ENCODE measurements around the gene PDE1A. TPM values are rescaled to one million over a fixed set of nuclear protein-coding genes. Genes with fewer than 3 reads are reported as not detected.

PDE1A gene
- total and polyA plus RNA-seq, 10 of the 15 experiments (the other 5 are each of a cell fraction or from before 2014, with no cell fraction given): 1.1 TPM; not detected in 9

DNA sequence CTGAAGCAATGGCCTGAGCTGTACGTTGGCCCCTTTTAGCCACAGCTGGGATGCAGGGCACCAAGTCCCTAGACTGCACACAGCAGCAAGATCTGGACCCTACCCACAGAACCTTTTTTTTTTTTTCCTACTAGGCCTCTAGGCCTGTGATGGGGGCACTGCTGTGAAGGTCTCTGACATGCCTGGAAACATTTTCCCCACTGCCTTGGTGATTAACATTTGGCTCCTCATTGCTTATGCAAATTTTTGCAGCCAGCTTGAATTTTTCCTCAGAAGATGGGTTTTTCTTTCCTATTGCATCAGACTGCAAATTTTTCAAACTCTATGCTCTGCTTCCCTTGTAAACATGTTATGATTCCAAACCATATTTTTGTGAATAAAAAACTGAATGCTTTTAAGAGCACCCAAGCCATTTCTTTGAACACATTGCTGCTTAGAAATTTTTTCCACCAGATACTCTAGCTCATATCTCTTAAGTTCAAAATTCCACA, 33.5 kb downstream of the PDE1A start (continued):
- TF ChIP-seq LARP7 (IDR thresholded peaks at IDR 0.05): no peak

DNA sequence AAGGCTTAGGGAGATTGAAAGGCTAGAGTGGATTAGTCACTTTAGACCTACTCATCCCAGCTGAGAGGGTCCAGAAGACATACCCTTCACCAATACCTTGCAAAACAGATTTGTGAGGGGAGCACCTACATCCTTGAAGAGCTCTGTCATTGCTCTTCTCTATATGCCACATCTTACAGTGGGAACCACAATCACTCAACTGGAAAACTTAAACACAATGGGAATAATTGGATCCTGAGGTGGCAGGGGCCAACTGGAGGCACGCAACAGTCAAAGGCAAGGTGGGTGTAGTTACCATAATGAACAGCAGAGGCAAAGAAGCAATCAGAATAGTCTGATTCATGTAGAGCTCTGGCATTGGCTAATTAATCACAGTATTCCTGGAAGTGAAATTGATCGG, 35.4 kb downstream of the PDE1A start:
- POLR2A ChIA-PET: no interaction called here
- no TSS peak for BruUV-seq (replicated peaks)
- H3K4me2 ChIP-seq (ENCODE audit: control insufficient read depth, insufficient read depth): no peak overlapping the region
- no peaks in the 10 kb centered on the region for H3K79me2 ChIP-seq (ENCODE audit: control insufficient read depth, insufficient read depth, low read length)
- no peak overlapping the region for H3K9ac ChIP-seq (ENCODE audit: control insufficient read depth, insufficient read depth, low read length)
- no peak overlapping the region for H2AFZ ChIP-seq (ENCODE audit: control insufficient read depth, low read depth, low read length)
- DNase-seq (ENCODE audit: low read depth, low spot score) (no peak), ATAC-seq (no peak), FAIRE-seq (no peak)
- no peaks in the 10 kb centered on the region for H3K9me3 ChIP-seq (replicated peaks; ENCODE audit: control insufficient read depth, insufficient read depth, low read length)
- WGBS (ENCODE audit: insufficient coverage, insufficient replicate concordance, low lambda C conversion rate, missing lambda C conversion rate): 44% methylated on average over 2 of the region's 2 CpGs
- CTCF ChIA-PET: no interaction called here
- SMC1A ChIA-PET (ENCODE audit: uncharacterized antibody, unreplicated experiment): no interaction called here
- no peak overlapping the region for H3K27ac ChIP-seq (ENCODE audit: control insufficient read depth, insufficient read depth)
- no peaks in the 10 kb centered on the region for H3K36me3 ChIP-seq (ENCODE audit: control insufficient read depth in 2 of 2, insufficient read depth in 2 of 2, low read length in 1 of 2)
- no peak overlapping the region for H3K4me3 ChIP-seq
- in situ Hi-C loops (cut with MboI): no loop called here
- H4K20me1 ChIP-seq (ENCODE audit: control insufficient read depth, insufficient read depth): no peaks in the 10 kb centered on the region
- no peaks in the 10 kb centered on the region for H3K27me3 ChIP-seq (replicated peaks in 1 of 2; ENCODE audit: control insufficient read depth in 2 of 2, insufficient read depth in 2 of 2, low read length in 1 of 2)
- no peak for TF ChIP-seq YBX1 (IDR thresholded peaks at IDR 0.05)
- no peak for TF ChIP-seq NR2C1 (IDR thresholded peaks at IDR 0.05)
- TF ChIP-seq, protein P1, sequence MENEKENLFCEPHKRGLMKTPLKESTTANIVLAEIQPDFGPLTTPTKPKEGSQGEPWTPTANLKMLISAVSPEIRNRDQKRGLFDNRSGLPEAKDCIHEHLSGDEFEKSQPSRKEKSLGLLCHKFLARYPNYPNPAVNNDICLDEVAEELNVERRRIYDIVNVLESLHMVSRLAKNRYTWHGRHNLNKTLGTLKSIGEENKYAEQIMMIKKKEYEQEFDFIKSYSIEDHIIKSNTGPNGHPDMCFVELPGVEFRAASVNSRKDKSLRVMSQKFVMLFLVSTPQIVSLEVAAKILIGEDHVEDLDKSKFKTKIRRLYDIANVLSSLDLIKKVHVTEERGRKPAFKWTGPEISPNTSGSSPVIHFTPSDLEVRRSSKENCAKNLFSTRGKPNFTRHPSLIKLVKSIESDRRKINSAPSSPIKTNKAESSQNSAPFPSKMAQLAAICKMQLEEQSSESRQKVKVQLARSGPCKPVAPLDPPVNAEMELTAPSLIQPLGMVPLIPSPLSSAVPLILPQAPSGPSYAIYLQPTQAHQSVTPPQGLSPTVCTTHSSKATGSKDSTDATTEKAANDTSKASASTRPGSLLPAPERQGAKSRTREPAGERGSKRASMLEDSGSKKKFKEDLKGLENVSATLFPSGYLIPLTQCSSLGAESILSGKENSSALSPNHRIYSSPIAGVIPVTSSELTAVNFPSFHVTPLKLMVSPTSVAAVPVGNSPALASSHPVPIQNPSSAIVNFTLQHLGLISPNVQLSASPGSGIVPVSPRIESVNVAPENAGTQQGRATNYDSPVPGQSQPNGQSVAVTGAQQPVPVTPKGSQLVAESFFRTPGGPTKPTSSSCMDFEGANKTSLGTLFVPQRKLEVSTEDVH (IDR thresholded peaks at IDR 0.05; ENCODE audit: low read depth, partially characterized antibody): no peak
- no peak for TF ChIP-seq NRF1 (conservative IDR thresholded peaks at IDR 0.05; ENCODE audit: low read depth, low read length)
- TF ChIP-seq, protein P2, sequence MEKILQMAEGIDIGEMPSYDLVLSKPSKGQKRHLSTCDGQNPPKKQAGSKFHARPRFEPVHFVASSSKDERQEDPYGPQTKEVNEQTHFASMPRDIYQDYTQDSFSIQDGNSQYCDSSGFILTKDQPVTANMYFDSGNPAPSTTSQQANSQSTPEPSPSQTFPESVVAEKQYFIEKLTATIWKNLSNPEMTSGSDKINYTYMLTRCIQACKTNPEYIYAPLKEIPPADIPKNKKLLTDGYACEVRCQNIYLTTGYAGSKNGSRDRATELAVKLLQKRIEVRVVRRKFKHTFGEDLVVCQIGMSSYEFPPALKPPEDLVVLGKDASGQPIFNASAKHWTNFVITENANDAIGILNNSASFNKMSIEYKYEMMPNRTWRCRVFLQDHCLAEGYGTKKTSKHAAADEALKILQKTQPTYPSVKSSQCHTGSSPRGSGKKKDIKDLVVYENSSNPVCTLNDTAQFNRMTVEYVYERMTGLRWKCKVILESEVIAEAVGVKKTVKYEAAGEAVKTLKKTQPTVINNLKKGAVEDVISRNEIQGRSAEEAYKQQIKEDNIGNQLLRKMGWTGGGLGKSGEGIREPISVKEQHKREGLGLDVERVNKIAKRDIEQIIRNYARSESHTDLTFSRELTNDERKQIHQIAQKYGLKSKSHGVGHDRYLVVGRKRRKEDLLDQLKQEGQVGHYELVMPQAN (conservative IDR thresholded peaks at IDR 0.05): no peak
- TF ChIP-seq HDAC6 (IDR thresholded peaks at IDR 0.05; ENCODE audit: unreplicated experiment): no peak
- no peak for TF ChIP-seq SPI1 (IDR thresholded peaks at IDR 0.05; ENCODE audit: borderline replicate concordance, insufficient read depth, low read depth, low read length)
- TF ChIP-seq E2F4 (IDR thresholded peaks at IDR 0.05; ENCODE audit: low read depth, low read length): no peak
- TF ChIP-seq PML (IDR thresholded peaks at IDR 0.05; ENCODE audit: low read length): no peak
- TF ChIP-seq SIN3A (IDR thresholded peaks at IDR 0.05; ENCODE audit: low read depth, low read length): no peak
- TF ChIP-seq SMAD5 (IDR thresholded peaks at IDR 0.05; ENCODE audit: low read depth): no peak
- H3K4me1 ChIP-seq (ENCODE audit: control insufficient read depth, insufficient read depth, low read length): no peaks in the 10 kb centered on the region
- RAD21 ChIA-PET (ENCODE audit: unreplicated experiment): no interaction called here
- intact Hi-C loops (cut with micrococcal nuclease; ENCODE audit: unreplicated experiment): no loop called here

Data from GM12878 (cell line).